Right lobe of liver (tissue), 4 donors: Measurements from ENCODE around the gene DAD1.

Experiments used
- POLR2A ChIP-seq: fragments of 450-650 bp; IDR thresholded peaks from one replicate; pipeline ENCODE4 v1.6.1; 2017; ENCODE audit warnings: antibody characterized with exemption, mild to moderate bottlenecking
- TF ChIP-seq, protein P1 (sequence below), 4 donors: fragments of 200-600 bp in 3 of 4; fragments of 450-650 bp in 1 of 4; IDR thresholded peaks; one replicate each; pipeline versions ENCODE4 v1.5.1 to v1.8.0; 2016 to 2022; ENCODE audit warnings: antibody characterized with exemption in 4 of 4, mild to moderate bottlenecking in 2 of 4
- donor health status: DM: no; HTN: no; CAD: no.
- donor health status: DM: no; HTN: no; CAD: no.
- donor health status: DM: no; HTN: yes; CAD: no.

DNA sequence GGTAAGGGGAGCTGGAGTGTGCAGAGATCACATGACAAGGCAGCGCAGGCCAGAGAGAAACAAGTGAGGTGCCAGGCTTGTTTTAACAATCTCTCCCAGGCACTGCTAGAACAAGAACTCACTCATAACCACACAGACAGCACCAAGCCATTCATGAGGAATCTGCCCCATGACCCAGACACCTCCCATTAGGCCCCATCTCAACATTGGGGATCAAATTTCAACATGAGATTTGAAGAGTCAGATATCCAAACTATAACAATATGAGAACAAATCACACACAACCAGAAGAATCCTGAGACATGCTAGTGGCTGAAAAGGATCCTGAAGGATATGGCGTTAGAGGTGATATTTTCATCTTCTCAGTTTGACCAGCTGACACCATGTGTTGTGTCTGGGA lies 33.2 kb upstream of the DAD1 start:
- no peak for TF ChIP-seq POLR2A
- TF ChIP-seq, protein P1, sequence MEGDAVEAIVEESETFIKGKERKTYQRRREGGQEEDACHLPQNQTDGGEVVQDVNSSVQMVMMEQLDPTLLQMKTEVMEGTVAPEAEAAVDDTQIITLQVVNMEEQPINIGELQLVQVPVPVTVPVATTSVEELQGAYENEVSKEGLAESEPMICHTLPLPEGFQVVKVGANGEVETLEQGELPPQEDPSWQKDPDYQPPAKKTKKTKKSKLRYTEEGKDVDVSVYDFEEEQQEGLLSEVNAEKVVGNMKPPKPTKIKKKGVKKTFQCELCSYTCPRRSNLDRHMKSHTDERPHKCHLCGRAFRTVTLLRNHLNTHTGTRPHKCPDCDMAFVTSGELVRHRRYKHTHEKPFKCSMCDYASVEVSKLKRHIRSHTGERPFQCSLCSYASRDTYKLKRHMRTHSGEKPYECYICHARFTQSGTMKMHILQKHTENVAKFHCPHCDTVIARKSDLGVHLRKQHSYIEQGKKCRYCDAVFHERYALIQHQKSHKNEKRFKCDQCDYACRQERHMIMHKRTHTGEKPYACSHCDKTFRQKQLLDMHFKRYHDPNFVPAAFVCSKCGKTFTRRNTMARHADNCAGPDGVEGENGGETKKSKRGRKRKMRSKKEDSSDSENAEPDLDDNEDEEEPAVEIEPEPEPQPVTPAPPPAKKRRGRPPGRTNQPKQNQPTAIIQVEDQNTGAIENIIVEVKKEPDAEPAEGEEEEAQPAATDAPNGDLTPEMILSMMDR (IDR thresholded peaks at IDR 0.05): no peak
